Trophoblast cell (in vitro differentiated cells and primary cell): Measurements from ENCODE around the gene GNAL.
A peak's percentile ranks its signal among the peaks of the same experiment; 100 is the strongest.

ENCODE experiments used
- DNase-seq, 2 donors: peaks; one replicate each; pipeline ENCODE4 v3.0.0-alpha.2; 2016
- H2AFZ ChIP-seq: 2 replicates; pipeline ENCODE4 v1.6.1; 2013; ENCODE audit warnings: low read length, moderate library complexity, mild to moderate bottlenecking; ENCODE audit not compliant: insufficient read depth, poor library complexity
- H2AK5ac ChIP-seq: 2 replicates; pipeline ENCODE4 v1.6.1; 2013; ENCODE audit warnings: mild to moderate bottlenecking, low read length
- H2BK120ac ChIP-seq: 2 replicates; pipeline ENCODE4 v1.6.1; 2013; ENCODE audit warnings: low read length, mild to moderate bottlenecking, moderate library complexity; ENCODE audit not compliant: insufficient read depth, poor library complexity
- H2BK12ac ChIP-seq: 2 replicates; pipeline ENCODE4 v1.6.1; 2013; ENCODE audit warnings: mild to moderate bottlenecking, low read length, moderate library complexity
- H2BK5ac ChIP-seq: 2 replicates; pipeline ENCODE4 v1.6.1; 2013; ENCODE audit warnings: low read length, low read depth, moderate library complexity, mild to moderate bottlenecking; ENCODE audit not compliant: poor library complexity
- H3K14ac ChIP-seq: 2 replicates; pipeline ENCODE4 v1.6.1; 2013; ENCODE audit warnings: mild to moderate bottlenecking, low read length
- H3K18ac ChIP-seq: 2 replicates; pipeline ENCODE4 v1.6.1; 2013; ENCODE audit warnings: mild to moderate bottlenecking, low read length
- H3K23ac ChIP-seq: 2 replicates; pipeline ENCODE4 v1.6.1; 2013; ENCODE audit warnings: low read length
- H3K27ac ChIP-seq: 2 replicates; pipeline ENCODE4 v1.5.1; 2013; ENCODE audit warnings: low read depth, mild to moderate bottlenecking, inconsistent platforms, low read length, moderate library complexity
- H3K27me3 ChIP-seq: 2 replicates; pipeline ENCODE4 v1.6.1; 2013; ENCODE audit warnings: inconsistent platforms, mild to moderate bottlenecking, low read length, moderate library complexity; ENCODE audit not compliant: insufficient read depth
- H3K36me3 ChIP-seq, 2 experiments: 1 replicate in 1 of 2; 2 replicates in 1 of 2; pipeline ENCODE4 v1.6.1; 2013; ENCODE audit warnings: low read length in 2 of 2, mild to moderate bottlenecking in 2 of 2, moderate library complexity in 1 of 2; ENCODE audit not compliant: insufficient read depth in 2 of 2, control insufficient read depth in 1 of 2
- H3K4ac ChIP-seq: 2 replicates; pipeline ENCODE4 v1.6.1; 2013; ENCODE audit warnings: low read depth, mild to moderate bottlenecking, low read length, moderate library complexity
- H3K4me1 ChIP-seq, 2 experiments: 1 replicate in 1 of 2; 2 replicates in 1 of 2; pipeline ENCODE4 v1.6.1; 2013; ENCODE audit warnings: low read length in 2 of 2, mild to moderate bottlenecking in 2 of 2, moderate library complexity in 1 of 2; ENCODE audit not compliant: insufficient read depth in 2 of 2, control insufficient read depth in 1 of 2
- H3K4me2 ChIP-seq: 2 replicates; pipeline ENCODE4 v1.6.1; 2013; ENCODE audit warnings: inconsistent platforms, mild to moderate bottlenecking, low read length, moderate library complexity
- H3K4me3 ChIP-seq: 2 replicates; pipeline ENCODE4 v1.5.1; 2013; ENCODE audit warnings: mild to moderate bottlenecking, low read depth, low read length, inconsistent platforms
- H3K79me1 ChIP-seq: one replicate; pipeline ENCODE4 v1.6.1; 2013; ENCODE audit warnings: low read length
- H3K79me2 ChIP-seq: 2 replicates; pipeline ENCODE4 v1.6.1; 2013; ENCODE audit warnings: low read length, mild to moderate bottlenecking; ENCODE audit not compliant: control insufficient read depth, insufficient read depth, poor library complexity
- H3K9ac ChIP-seq: 2 replicates; pipeline ENCODE4 v1.6.1; 2013; ENCODE audit warnings: mild to moderate bottlenecking, low read length
- H3K9me3 ChIP-seq: 2 replicates; pipeline ENCODE4 v1.6.1; 2013; ENCODE audit warnings: low read depth, mild to moderate bottlenecking, control low read depth, inconsistent platforms, low read length; ENCODE audit not compliant: insufficient read depth
- H4K12ac ChIP-seq: 2 replicates; pipeline ENCODE4 v1.6.1; 2013; ENCODE audit warnings: low read depth, mild to moderate bottlenecking, low read length, moderate library complexity
- H4K8ac ChIP-seq: 2 replicates; pipeline ENCODE4 v1.6.1; 2013; ENCODE audit warnings: low read depth, mild to moderate bottlenecking, low read length, moderate library complexity
- H4K91ac ChIP-seq: one replicate; pipeline ENCODE4 v1.6.1; 2013; ENCODE audit warnings: low read depth, mild to moderate bottlenecking, low read length, moderate library complexity
- WGBS: extraction: QIAGEN DNeasy Blood & Tissue Kit; methylation state at CpG from one replicate; pipeline ENCODE4 v1.1.7; 2013; ENCODE audit warnings: missing lambda C conversion rate; ENCODE audit not compliant: insufficient read length, insufficient coverage; ENCODE audit errors: extremely low coverage; 5-methylcytosine and 5-hydroxymethylcytosine counted together

The GNAL gene

DNA sequence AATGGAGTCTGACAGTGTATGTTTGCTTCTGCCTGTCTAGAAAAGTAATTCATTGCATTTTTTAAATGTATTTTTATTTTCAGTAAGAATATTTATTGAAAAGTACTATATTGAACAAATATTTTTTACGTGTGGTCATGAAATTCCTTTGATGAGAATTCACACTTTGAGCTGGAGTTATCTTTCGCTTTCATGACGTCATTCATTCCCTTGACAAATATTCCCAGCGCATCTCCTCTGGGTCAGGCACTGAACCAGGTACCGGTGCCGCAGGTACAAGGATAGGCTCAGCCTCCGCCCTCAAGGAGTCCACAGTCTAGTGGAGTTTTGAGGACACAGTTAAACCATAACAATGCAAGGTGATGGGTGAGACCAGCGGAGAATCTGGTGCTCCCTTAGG is 60.2 kb downstream of the GNAL start:
- peak in 1 of 2 donors; percentile 60 for DNase-seq
- Histone ChIP-seq H3K4me2 (no peak overlapping the region), H3K79me2 (no peaks in the 10 kb centered on the region), H3K9me3 (peaks cover 5% of the 10 kb centered on the region), H3K79me1 (no peaks in the 10 kb centered on the region), H3K23ac (no peak overlapping the region), H3K9ac (no peak overlapping the region), H2BK12ac (no peak overlapping the region), H3K14ac (no peak overlapping the region), H3K4me3 (no peak overlapping the region), H2BK120ac (no peak overlapping the region), H3K4me1 (peaks cover 4 to 6% of the 10 kb centered on the region in 2 experiments), H3K36me3 (no peaks in the 10 kb centered on the region), H2AFZ (no peak overlapping the region), H3K18ac (no peak overlapping the region), H3K27ac (no peak overlapping the region), H4K8ac (no peak overlapping the region), H3K4ac (no peak overlapping the region), H2BK5ac (no peak overlapping the region), H3K27me3 (peaks cover 28% of the 10 kb centered on the region), H4K91ac (no peak overlapping the region), H4K12ac (no peak overlapping the region), H2AK5ac (no peak overlapping the region)
- WGBS = no CpG with 5 or more reads among the region's 8 CpGs

GRCh38 chr18:11750171-11750570 is 61.1 kb downstream of the GNAL start:
- H3K36me3 ChIP-seq = no peaks in the 10 kb centered on the region
- H3K79me2 ChIP-seq = no peaks in the 10 kb centered on the region
- no peak overlapping the region for H2AK5ac ChIP-seq
- no peak overlapping the region for H3K23ac ChIP-seq
- H4K12ac ChIP-seq = no peak overlapping the region
- H4K8ac ChIP-seq = no peak overlapping the region
- H2BK5ac ChIP-seq = no peak overlapping the region
- no peak overlapping the region for H3K14ac ChIP-seq
- peaks cover 5% of the 10 kb centered on the region for H3K9me3 ChIP-seq
- no peak overlapping the region for H2AFZ ChIP-seq
- H2BK12ac ChIP-seq = no peak overlapping the region
- peaks cover 4 to 6% of the 10 kb centered on the region in 2 experiments for H3K4me1 ChIP-seq
- H2BK120ac ChIP-seq = no peak overlapping the region
- no peak overlapping the region for H3K4ac ChIP-seq
- no peak overlapping the region for H3K4me2 ChIP-seq
- DNase-seq = no peak
- H4K91ac ChIP-seq = no peak overlapping the region
- no peaks in the 10 kb centered on the region for H3K79me1 ChIP-seq
- no peak overlapping the region for H3K9ac ChIP-seq
- H3K27ac ChIP-seq = no peak overlapping the region
- no peak overlapping the region for H3K4me3 ChIP-seq
- WGBS = no CpG with 5 or more reads among the region's 16 CpGs
- peaks cover 28% of the 10 kb centered on the region for H3K27me3 ChIP-seq
- no peak overlapping the region for H3K18ac ChIP-seq

GRCh38 chr18:11750581-11751310 is 61.7 kb downstream of the GNAL start:
- Histone ChIP-seq H3K18ac (no peak overlapping the region), H3K14ac (no peak overlapping the region), H2BK12ac (no peak overlapping the region), H2AFZ (no peak overlapping the region), H3K9me3 (peaks cover 5% of the 10 kb centered on the region), H3K4me3 (no peak overlapping the region), H3K36me3 (no peaks in the 10 kb centered on the region), H4K8ac (no peak overlapping the region), H3K27me3 (peaks cover 28% of the 10 kb centered on the region), H2BK120ac (no peak overlapping the region), H3K9ac (no peak overlapping the region), H3K4ac (no peak overlapping the region), H3K4me1 (peaks cover 4 to 6% of the 10 kb centered on the region in 2 experiments), H3K79me2 (no peaks in the 10 kb centered on the region), H3K23ac (no peak overlapping the region), H2AK5ac (no peak overlapping the region), H3K4me2 (no peak overlapping the region), H3K27ac (no peak overlapping the region), H4K12ac (no peak overlapping the region), H3K79me1 (no peaks in the 10 kb centered on the region), H4K91ac (no peak overlapping the region), H2BK5ac (no peak overlapping the region)
- no peak for DNase-seq
- whole genome bisulfite sequencing = no CpG with 5 or more reads among the region's 32 CpGs

GRCh38 chr18:11751341-11752115 is 62.5 kb downstream of the GNAL start:
- H2BK12ac ChIP-seq = no peak overlapping the region
- H2BK5ac ChIP-seq = no peak overlapping the region
- H3K36me3 ChIP-seq = no peaks in the 10 kb centered on the region
- H4K12ac ChIP-seq = no peak overlapping the region
- H3K4me3 ChIP-seq = no peak overlapping the region
- H3K27ac ChIP-seq = no peak overlapping the region
- no peak overlapping the region for H3K9ac ChIP-seq
- no peak overlapping the region for H2AK5ac ChIP-seq
- H3K4me2 ChIP-seq = peak overlapping the region; percentile 57
- no peak overlapping the region for H4K91ac ChIP-seq
- H3K18ac ChIP-seq = no peak overlapping the region
- no peaks in the 10 kb centered on the region for H3K79me1 ChIP-seq
- no peak overlapping the region for H2AFZ ChIP-seq
- H3K23ac ChIP-seq = no peak overlapping the region
- H3K14ac ChIP-seq = no peak overlapping the region
- no peak overlapping the region for H4K8ac ChIP-seq
- no CpG with 5 or more reads among the region's 81 CpGs for WGBS
- DNase-seq = no peak
- peaks cover 28% of the 10 kb centered on the region for H3K27me3 ChIP-seq
- no peak overlapping the region for H2BK120ac ChIP-seq
- H3K4ac ChIP-seq = no peak overlapping the region
- no peaks in the 10 kb centered on the region for H3K79me2 ChIP-seq
- peaks cover 5% of the 10 kb centered on the region for H3K9me3 ChIP-seq
- peaks cover 4 to 6% of the 10 kb centered on the region in 2 experiments for H3K4me1 ChIP-seq
